MM.1S (cell line): ENCODE data around the gene OR51V1.

Experiments used
- DNase-seq: peaks from one replicate; pipeline ENCODE4 v3.0.0-alpha.2; 2015
- H2AFZ ChIP-seq: fragments of 300-600 bp; sonication (generic); 2 replicates; pipeline ENCODE4 v1.6.0; 2016; ENCODE audit warnings: antibody characterized with exemption, low read length
- H3F3A ChIP-seq: fragments of 300-600 bp; sonication (generic); 2 replicates; pipeline ENCODE4 v1.6.1; 2016; ENCODE audit warnings: mild to moderate bottlenecking, antibody characterized with exemption, low read length, moderate library complexity, mixed read lengths; ENCODE audit not compliant: insufficient read depth
- H3K27ac ChIP-seq: fragments of 300-600 bp; sonication (generic); 2 replicates; pipeline ENCODE4 v1.5.1; 2016; ENCODE audit warnings: mild to moderate bottlenecking, low read length
- H3K27me3 ChIP-seq: fragments of 300-600 bp; sonication (generic); replicated peaks from 2 replicates; pipeline ENCODE4 v1.6.0; 2016; ENCODE audit warnings: low read length; ENCODE audit not compliant: insufficient read depth
- H3K36me3 ChIP-seq: fragments of 300-600 bp; sonication (generic); replicated peaks from 2 replicates; pipeline ENCODE4 v1.6.1; 2016; ENCODE audit warnings: mild to moderate bottlenecking, low read length, mixed read lengths; ENCODE audit not compliant: insufficient read depth
- H3K4me1 ChIP-seq: fragments of 300-600 bp; sonication (generic); 2 replicates; pipeline ENCODE4 v1.6.1; 2016; ENCODE audit warnings: low read length, mixed read lengths
- H3K4me2 ChIP-seq: fragments of 300-600 bp; sonication (generic); 2 replicates; pipeline ENCODE4 v1.6.0; 2016; ENCODE audit warnings: low read depth, low read length
- H3K4me3 ChIP-seq: fragments of 300-600 bp; sonication (generic); 2 replicates; pipeline ENCODE4 v1.5.1; 2016; ENCODE audit warnings: low read length, mixed read lengths
- H3K79me2 ChIP-seq: fragments of 300-600 bp; sonication (generic); 2 replicates; pipeline ENCODE4 v1.6.1; 2016; ENCODE audit warnings: mixed run types, low read length, mixed read lengths
- H3K9ac ChIP-seq: fragments of 300-600 bp; sonication (generic); 2 replicates; pipeline ENCODE4 v1.6.1; 2016; ENCODE audit warnings: low read length, mixed read lengths
- H3K9me2 ChIP-seq: fragments of 300-600 bp; sonication (generic); replicated peaks from 2 replicates; pipeline ENCODE4 v1.6.1; 2016; ENCODE audit warnings: mild to moderate bottlenecking, low read length, mixed read lengths; ENCODE audit not compliant: insufficient read depth
- H3K9me3 ChIP-seq: fragments of 300-600 bp; sonication (generic); replicated peaks from 2 replicates; pipeline ENCODE4 v1.6.1; 2016; ENCODE audit warnings: mild to moderate bottlenecking, low read length, mixed read lengths; ENCODE audit not compliant: insufficient read depth
- H4K20me1 ChIP-seq: fragments of 300-600 bp; sonication (generic); 2 replicates; pipeline ENCODE4 v1.6.1; 2016; ENCODE audit warnings: mild to moderate bottlenecking, low read length, moderate library complexity, mixed read lengths; ENCODE audit not compliant: insufficient read depth
- EZH2 ChIP-seq: fragments of 300-600 bp; sonication (generic); optimal IDR thresholded peaks from 2 replicates; pipeline ENCODE3; 2017; ENCODE audit warnings: low read depth, mild to moderate bottlenecking, antibody characterized with exemption, low read length, mixed read lengths
- EZH2phosphoT487 ChIP-seq: fragments of 300-600 bp; sonication (generic); IDR thresholded peaks from 2 replicates; pipeline ENCODE4 v1.6.1; 2018; ENCODE audit warnings: antibody characterized with exemption, low read length
- TF ChIP-seq, protein P1 (sequence below): fragments of 300-600 bp; sonication (generic); IDR thresholded peaks from 2 replicates; pipeline ENCODE4 v1.5.1; 2016; ENCODE audit warnings: antibody characterized with exemption, low read length, mixed read lengths

OR51V1 gene

DNA sequence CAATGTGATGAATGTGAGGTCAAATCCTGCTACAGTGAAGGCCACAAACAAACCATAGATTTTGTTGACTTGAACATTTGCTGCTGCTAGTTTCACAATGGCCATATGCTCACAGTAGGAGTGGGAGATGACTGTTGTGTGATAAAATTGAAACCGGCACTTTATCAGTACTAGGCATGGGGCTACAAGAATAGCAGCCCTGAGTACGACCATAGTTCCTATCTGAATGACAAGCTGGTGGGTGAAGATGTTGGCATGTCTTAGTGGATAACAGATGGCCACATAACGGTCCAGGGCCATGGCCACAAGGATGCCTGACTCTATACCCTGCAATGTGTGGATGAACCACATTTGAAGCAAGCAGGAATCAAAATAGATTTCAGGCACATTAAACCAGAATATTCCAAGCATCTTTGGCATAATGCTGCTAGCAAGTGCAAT lies 48.7 kb downstream of the OR51V1 start:
- no peaks in the 10 kb centered on the region for H3K27me3 ChIP-seq
- no peaks in the 10 kb centered on the region for H3K79me2 ChIP-seq
- H3K36me3 ChIP-seq = no peaks in the 10 kb centered on the region

More for the DNA sequence above, 48.7 kb downstream of the OR51V1 start:
- no peak overlapping the region for H2AFZ ChIP-seq
- no peak overlapping the region for H3K27ac ChIP-seq
- no peak overlapping the region for H3K9ac ChIP-seq
- no peak for DNase-seq
- no peaks in the 10 kb centered on the region for H3K4me1 ChIP-seq
- H3K9me3 ChIP-seq = no peaks in the 10 kb centered on the region
- no peak overlapping the region for H3K4me2 ChIP-seq
- TF ChIP-seq EZH2phosphoT487 = no peak
- TF ChIP-seq EZH2 = no peak
- TF ChIP-seq, protein P1, sequence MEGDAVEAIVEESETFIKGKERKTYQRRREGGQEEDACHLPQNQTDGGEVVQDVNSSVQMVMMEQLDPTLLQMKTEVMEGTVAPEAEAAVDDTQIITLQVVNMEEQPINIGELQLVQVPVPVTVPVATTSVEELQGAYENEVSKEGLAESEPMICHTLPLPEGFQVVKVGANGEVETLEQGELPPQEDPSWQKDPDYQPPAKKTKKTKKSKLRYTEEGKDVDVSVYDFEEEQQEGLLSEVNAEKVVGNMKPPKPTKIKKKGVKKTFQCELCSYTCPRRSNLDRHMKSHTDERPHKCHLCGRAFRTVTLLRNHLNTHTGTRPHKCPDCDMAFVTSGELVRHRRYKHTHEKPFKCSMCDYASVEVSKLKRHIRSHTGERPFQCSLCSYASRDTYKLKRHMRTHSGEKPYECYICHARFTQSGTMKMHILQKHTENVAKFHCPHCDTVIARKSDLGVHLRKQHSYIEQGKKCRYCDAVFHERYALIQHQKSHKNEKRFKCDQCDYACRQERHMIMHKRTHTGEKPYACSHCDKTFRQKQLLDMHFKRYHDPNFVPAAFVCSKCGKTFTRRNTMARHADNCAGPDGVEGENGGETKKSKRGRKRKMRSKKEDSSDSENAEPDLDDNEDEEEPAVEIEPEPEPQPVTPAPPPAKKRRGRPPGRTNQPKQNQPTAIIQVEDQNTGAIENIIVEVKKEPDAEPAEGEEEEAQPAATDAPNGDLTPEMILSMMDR = no peak
- H3F3A ChIP-seq = no peaks in the 10 kb centered on the region
- no peaks in the 10 kb centered on the region for H3K9me2 ChIP-seq
- no peak overlapping the region for H3K4me3 ChIP-seq
- no peaks in the 10 kb centered on the region for H4K20me1 ChIP-seq
